Upper lobe of left lung (tissue), 6 donors: ENCODE results near the gene GSTA2. TPM values are rescaled to one million over a fixed set of nuclear protein-coding genes. Genes with fewer than 3 reads are reported as not detected.
"Not testable (repeated sequence)": the region's sequence is repeated elsewhere in the genome, so short reads cannot be mapped to it uniquely, and the experiment has no call there.

Experiments
- ATAC-seq, 2 donors: fragments of 200-7000 bp; cut with Tn5 transposase; one replicate each; pipeline ENCODE4 v1.9.1; 2022; ENCODE audit warnings: mild to moderate bottlenecking in 2 of 2, moderate library complexity in 2 of 2; ENCODE audit not compliant: low FRiP score in 2 of 2
- DNase-seq, 2 donors: peaks; one replicate each; pipeline ENCODE4 v3.0.0-alpha.2; 2019 to 2020
- H3K27ac ChIP-seq, 4 donors: fragments of 200-600 bp; sonication (generic); one replicate each; pipeline ENCODE4 v1.5.1; 2016 to 2019
- H3K27me3 ChIP-seq, 4 donors: fragments of 200-600 bp; sonication (generic); one replicate each; pipeline ENCODE4 v1.5.1; 2017 to 2019
- H3K36me3 ChIP-seq, 4 donors: fragments of 200-600 bp; sonication (generic); one replicate each; pipeline ENCODE4 v1.5.1; 2016 to 2019
- H3K4me1 ChIP-seq, 4 donors: fragments of 200-600 bp; sonication (generic); one replicate each; pipeline ENCODE4 v1.5.1; 2018 to 2019
- H3K4me3 ChIP-seq, 4 donors: fragments of 200-600 bp; sonication (generic); one replicate each; pipeline ENCODE4 v1.5.1; 2017 to 2019; ENCODE audit warnings: mild to moderate bottlenecking in 2 of 4, moderate library complexity in 1 of 4
- H3K9me3 ChIP-seq, 4 donors: fragments of 200-600 bp; sonication (generic); one replicate each; pipeline ENCODE4 v1.5.1; 2018 to 2019
- CTCF ChIP-seq, 6 experiments: fragments of 450-650 bp in 4 of 6; fragments of 200-600 bp in 2 of 6; sonication (generic) in 2 of 6; IDR thresholded peaks; one replicate each; pipeline ENCODE4 v1.5.1; 2016 to 2019; ENCODE audit warnings: antibody characterized with exemption in 6 of 6
- EP300 ChIP-seq, 4 donors: sonication (generic); formaldehyde crosslinking; IDR thresholded peaks; one replicate each; pipeline ENCODE4 v1.5.1; 2017; ENCODE audit warnings: antibody characterized with exemption in 4 of 4, control low read depth in 2 of 4
- POLR2A ChIP-seq, 4 donors: fragments of 450-650 bp; IDR thresholded peaks; one replicate each; pipeline ENCODE4 v1.5.1; 2016 to 2017; ENCODE audit warnings: antibody characterized with exemption in 4 of 4, mild to moderate bottlenecking in 2 of 4
- POLR2AphosphoS5 ChIP-seq, 2 donors: sonication (generic); formaldehyde crosslinking; IDR thresholded peaks; one replicate each; pipeline ENCODE4 v1.5.1; 2017; ENCODE audit warnings: antibody characterized with exemption in 2 of 2
- WGBS, 2 donors: methylation state at CpG; one replicate each; pipeline ENCODE4 v1.1.5; 2017 to 2018; 5-methylcytosine and 5-hydroxymethylcytosine counted together
- total RNA-seq, 6 donors: library from RNA; depleted of rRNA in 4 of 6; stranded (reverse); fragments of >200 nt in 4 of 6; gene quantifications; one replicate each; pipeline versions ENCODE4 v1.1.0 to v1.2.1, GENCODE V29; 2016 to 2021
- donor health status: DM: no; HTN: no; CAD: no; lungs with moderate emphysema.
- donor health status: DM: no; HTN: yes; CAD: no; lungs with severe emphysema.

The GSTA2 gene
- total RNA-seq, 6 donors from 2014 or later = 0.40 to 35.8 (median 1.6) TPM; not detected in 2

GRCh38 chr6:52759085-52759484 is 4.2 kb downstream of the GSTA2 start:
- Histone ChIP-seq H3K27me3 (no peaks in the 10 kb centered on the region), H3K27ac (no peak overlapping the region), H3K4me1 (no peaks in the 10 kb centered on the region), H3K9me3 (no peaks in the 10 kb centered on the region), H3K4me3 (no peak overlapping the region), H3K36me3 (no peaks in the 10 kb centered on the region)
- 84 to 94% methylated on average over 1 of the region's 1 CpG for WGBS, 2 donors
- TF ChIP-seq EP300 (IDR thresholded peaks at IDR 0.05) = no peak
- no peak for TF ChIP-seq CTCF (IDR thresholded peaks at IDR 0.05)
- TF ChIP-seq POLR2A (IDR thresholded peaks at IDR 0.05) = no peak
- no peak for TF ChIP-seq POLR2AphosphoS5 (IDR thresholded peaks at IDR 0.05)
- no peak for ATAC-seq
- DNase-seq = no peak

GRCh38 chr6:52757651-52758338 is 5.5 kb downstream of the GSTA2 start:
- H3K27me3 ChIP-seq, DNase-seq, H3K27ac ChIP-seq, H3K9me3 ChIP-seq, H3K36me3 ChIP-seq, ATAC-seq, H3K4me1 ChIP-seq, H3K4me3 ChIP-seq: not testable (repeated sequence)
- WGBS, 2 donors = 68 to 69% methylated on average over 7 of the region's 7 CpGs

GRCh38 chr6:52754443-52754842 is 8.8 kb downstream of the GSTA2 start:
- H3K27me3 ChIP-seq = no peaks in the 10 kb centered on the region
- no peaks in the 10 kb centered on the region for H3K9me3 ChIP-seq
- H3K27ac ChIP-seq = no peak overlapping the region
- H3K4me3 ChIP-seq = no peak overlapping the region
- TF ChIP-seq POLR2A (IDR thresholded peaks at IDR 0.05) (no peak), CTCF (IDR thresholded peaks at IDR 0.05) (no peak), POLR2AphosphoS5 (IDR thresholded peaks at IDR 0.05) (no peak), EP300 (IDR thresholded peaks at IDR 0.05) (no peak)
- WGBS, 2 donors = 79 to 90% methylated on average over 3 of the region's 3 CpGs
- ATAC-seq = no peak
- H3K4me1 ChIP-seq = no peaks in the 10 kb centered on the region
- H3K36me3 ChIP-seq = no peaks in the 10 kb centered on the region
- DNase-seq = no peak

- ATAC-seq, H3K4me1 ChIP-seq, H3K4me3 ChIP-seq, H3K9me3 ChIP-seq, H3K27me3 ChIP-seq, H3K27ac ChIP-seq, H3K36me3 ChIP-seq, DNase-seq: not testable (repeated sequence)
- WGBS, 2 donors = 86 to 100% methylated on average over 2 of the region's 2 CpGs
Measured at GRCh38 chr6:52753137-52753536, 10.1 kb downstream of the GSTA2 start.

- ATAC-seq (no peak), DNase-seq (no peak)
- no peak for TF ChIP-seq CTCF (IDR thresholded peaks at IDR 0.05)
- TF ChIP-seq POLR2AphosphoS5 (IDR thresholded peaks at IDR 0.05) = no peak
- no peak for TF ChIP-seq POLR2A (IDR thresholded peaks at IDR 0.05)
- TF ChIP-seq EP300 (IDR thresholded peaks at IDR 0.05) = no peak
- Histone ChIP-seq H3K4me1 (no peaks in the 10 kb centered on the region), H3K9me3 (no peaks in the 10 kb centered on the region), H3K27ac (no peak overlapping the region), H3K27me3 (no peaks in the 10 kb centered on the region), H3K4me3 (no peak overlapping the region), H3K36me3 (no peaks in the 10 kb centered on the region)
Measured at GRCh38 chr6:52752310-52752709, 11.0 kb downstream of the GSTA2 start.

- Histone ChIP-seq H3K27me3 (no peaks in the 10 kb centered on the region), H3K27ac (no peak overlapping the region), H3K4me3 (no peak overlapping the region), H3K36me3 (no peaks in the 10 kb centered on the region), H3K4me1 (no peaks in the 10 kb centered on the region), H3K9me3 (no peaks in the 10 kb centered on the region)
- 57 to 61% methylated on average over 2 of the region's 2 CpGs for WGBS, 2 donors
- DNase-seq (no peak), ATAC-seq (no peak)
- TF ChIP-seq CTCF (IDR thresholded peaks at IDR 0.05) (no peak), POLR2AphosphoS5 (IDR thresholded peaks at IDR 0.05) (no peak), EP300 (IDR thresholded peaks at IDR 0.05) (no peak), POLR2A (IDR thresholded peaks at IDR 0.05) (no peak)
Measured at GRCh38 chr6:52749556-52750152, 13.6 kb downstream of the GSTA2 start.

GRCh38 chr6:52747301-52747700 is 16.0 kb downstream of the GSTA2 start:
- not testable (repeated sequence) for DNase-seq, H3K27ac ChIP-seq, ATAC-seq, H3K27me3 ChIP-seq, H3K36me3 ChIP-seq, H3K4me1 ChIP-seq, H3K9me3 ChIP-seq, H3K4me3 ChIP-seq
- 69 to 82% methylated on average over 3 of the region's 3 CpGs for WGBS, 2 donors
